ENCODE results near the gene MTHFD1L. TPM values are rescaled to one million over a fixed set of nuclear protein-coding genes. Genes with fewer than 3 reads are reported as not detected.
"Not testable (repeated sequence)": the region's sequence is repeated elsewhere in the genome, so short reads cannot be mapped to it uniquely, and the experiment has no call there.

Gene MTHFD1L
- total and polyA plus RNA-seq, 3 donors from 2014 or later, result 23.4 to 35.3 (median 29.5) TPM

DNA sequence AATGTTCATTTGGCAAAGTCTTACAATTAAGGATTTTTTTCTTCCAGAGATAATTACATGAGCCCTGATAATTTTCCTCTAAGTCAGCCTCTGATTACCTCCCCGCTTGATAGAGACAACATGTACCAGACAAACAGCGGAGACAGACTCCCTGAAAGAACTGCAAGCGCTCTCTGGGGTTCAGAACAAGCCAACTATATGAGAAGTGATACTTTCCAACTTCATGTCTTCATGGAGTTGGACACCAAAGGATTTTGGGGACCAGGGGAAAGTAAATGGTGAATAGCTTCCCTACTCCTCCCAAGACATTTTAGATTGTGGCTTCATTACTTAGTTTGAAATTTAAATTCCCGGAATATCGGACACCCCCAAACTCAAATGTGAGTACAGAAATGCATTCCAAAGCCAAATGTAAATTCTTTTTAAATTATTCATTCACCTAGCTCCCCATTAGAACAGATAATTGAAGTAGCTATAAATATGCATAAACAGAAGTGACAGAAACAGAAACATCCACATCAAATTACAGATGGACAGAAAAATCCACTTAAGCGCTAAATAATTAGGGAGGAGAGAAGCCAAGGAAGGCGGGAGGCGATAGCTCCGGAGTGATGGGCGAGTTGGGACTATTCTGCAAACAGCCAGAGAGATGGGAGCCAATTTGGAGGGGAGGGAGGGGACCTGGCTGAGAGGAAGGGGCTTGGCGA lies 244.5 kb downstream of the MTHFD1L start:
- H3K9me3 ChIP-seq, result no peaks in the 10 kb centered on the region
- H3K36me3 ChIP-seq (ENCODE audit: low read depth, missing control alignments), result no peaks in the 10 kb centered on the region
- 66 to 71% methylated on average over 11 of the region's 11 CpGs for WGBS, 2 donors
- intact Hi-C loops (cut with DNase I; ENCODE audit: low total_unique reads), result no loop called here
- TF ChIP-seq POLR2A (IDR thresholded peaks at IDR 0.05), result no peak
- TF ChIP-seq, protein P1, sequence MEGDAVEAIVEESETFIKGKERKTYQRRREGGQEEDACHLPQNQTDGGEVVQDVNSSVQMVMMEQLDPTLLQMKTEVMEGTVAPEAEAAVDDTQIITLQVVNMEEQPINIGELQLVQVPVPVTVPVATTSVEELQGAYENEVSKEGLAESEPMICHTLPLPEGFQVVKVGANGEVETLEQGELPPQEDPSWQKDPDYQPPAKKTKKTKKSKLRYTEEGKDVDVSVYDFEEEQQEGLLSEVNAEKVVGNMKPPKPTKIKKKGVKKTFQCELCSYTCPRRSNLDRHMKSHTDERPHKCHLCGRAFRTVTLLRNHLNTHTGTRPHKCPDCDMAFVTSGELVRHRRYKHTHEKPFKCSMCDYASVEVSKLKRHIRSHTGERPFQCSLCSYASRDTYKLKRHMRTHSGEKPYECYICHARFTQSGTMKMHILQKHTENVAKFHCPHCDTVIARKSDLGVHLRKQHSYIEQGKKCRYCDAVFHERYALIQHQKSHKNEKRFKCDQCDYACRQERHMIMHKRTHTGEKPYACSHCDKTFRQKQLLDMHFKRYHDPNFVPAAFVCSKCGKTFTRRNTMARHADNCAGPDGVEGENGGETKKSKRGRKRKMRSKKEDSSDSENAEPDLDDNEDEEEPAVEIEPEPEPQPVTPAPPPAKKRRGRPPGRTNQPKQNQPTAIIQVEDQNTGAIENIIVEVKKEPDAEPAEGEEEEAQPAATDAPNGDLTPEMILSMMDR (IDR thresholded peaks at IDR 0.05), result no peak
- no peaks in the 10 kb centered on the region for H3K27me3 ChIP-seq
- H3K4me1 ChIP-seq, result no peaks in the 10 kb centered on the region
- DNase-seq, result no peak
- H3K27ac ChIP-seq, result no peak overlapping the region
- no peak overlapping the region for H3K4me3 ChIP-seq

DNA sequence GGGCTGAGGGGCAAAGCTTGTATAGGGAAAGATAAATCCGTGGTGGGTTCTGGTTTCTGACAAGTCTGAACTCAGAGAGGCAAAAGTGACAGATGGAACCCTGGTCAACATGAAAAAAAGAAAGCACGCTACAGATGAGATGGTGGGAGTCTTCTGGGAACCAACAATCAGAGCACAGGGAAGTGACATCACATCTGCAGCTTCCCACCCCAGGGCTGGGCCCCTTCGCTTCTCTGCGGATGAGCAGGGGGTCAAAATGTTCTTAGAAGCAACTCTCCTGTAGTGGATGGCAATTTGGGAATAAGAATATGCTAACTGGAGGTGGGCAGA lies 245.0 kb downstream of the MTHFD1L start:
- H3K27me3 ChIP-seq, result no peaks in the 10 kb centered on the region
- no peaks in the 10 kb centered on the region for H3K36me3 ChIP-seq (ENCODE audit: low read depth, missing control alignments)
- no peaks in the 10 kb centered on the region for H3K4me1 ChIP-seq
- intact Hi-C loops (cut with DNase I; ENCODE audit: low total_unique reads), result no loop called here
- TF ChIP-seq, protein P1 (IDR thresholded peaks at IDR 0.05), result no peak
- TF ChIP-seq POLR2A (IDR thresholded peaks at IDR 0.05), result no peak
- H3K27ac ChIP-seq, result no peak overlapping the region
- 76 to 81% methylated on average over 4 of the region's 4 CpGs for WGBS, 2 donors
- no peaks in the 10 kb centered on the region for H3K9me3 ChIP-seq
- no peak overlapping the region for H3K4me3 ChIP-seq
- DNase-seq, result no peak

DNA sequence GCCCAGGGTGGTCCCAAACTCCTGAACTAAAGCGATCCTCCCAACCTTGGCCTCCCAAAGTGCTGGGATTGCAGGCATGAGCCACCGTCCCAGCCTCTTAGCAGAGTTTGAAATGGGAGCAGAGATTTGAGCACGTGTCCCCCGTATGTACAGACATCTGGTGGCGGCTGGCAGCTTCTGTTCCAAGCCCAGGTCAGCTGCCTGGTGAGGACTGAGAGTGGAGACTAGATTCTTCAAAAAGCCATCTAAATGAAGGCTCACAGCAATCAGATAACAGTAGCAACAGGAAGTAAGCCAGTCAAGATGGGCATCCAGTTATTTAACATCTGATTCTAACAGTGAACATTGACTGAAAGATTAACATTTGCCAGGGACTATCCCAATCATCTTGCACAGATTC lies 246.2 kb downstream of the MTHFD1L start:
- WGBS, 2 donors, result 74 to 94% methylated on average over 5 of the region's 5 CpGs
- no peak overlapping the region for H3K27ac ChIP-seq
- intact Hi-C loops (cut with DNase I; ENCODE audit: low total_unique reads), result no loop called here
- DNase-seq, result no peak
- TF ChIP-seq, protein P1 (IDR thresholded peaks at IDR 0.05), result no peak
- TF ChIP-seq POLR2A (IDR thresholded peaks at IDR 0.05), result no peak
- no peaks in the 10 kb centered on the region for H3K36me3 ChIP-seq (ENCODE audit: low read depth, missing control alignments)
- H3K4me1 ChIP-seq, result no peaks in the 10 kb centered on the region
- H3K9me3 ChIP-seq, result no peaks in the 10 kb centered on the region
- no peak overlapping the region for H3K4me3 ChIP-seq
- no peaks in the 10 kb centered on the region for H3K27me3 ChIP-seq

DNA sequence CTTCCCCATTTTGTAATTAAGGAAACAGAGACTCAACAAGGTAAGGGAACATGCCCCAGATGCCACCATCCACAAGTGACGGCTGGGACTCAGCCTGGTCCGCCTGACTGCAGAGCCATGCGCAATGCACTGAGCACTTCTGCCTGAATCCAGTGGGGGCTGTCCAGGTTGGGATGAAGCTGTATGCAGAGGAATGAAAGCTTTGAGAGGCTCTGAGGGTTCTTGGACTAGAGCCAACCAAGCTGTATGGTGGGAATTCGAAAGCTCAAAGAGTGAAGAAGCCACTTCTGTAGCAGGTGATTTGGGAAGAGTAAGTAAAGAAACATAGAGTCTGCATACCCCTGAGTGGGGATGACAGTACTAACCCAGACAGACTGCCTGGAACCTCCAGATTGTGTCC lies 246.6 kb downstream of the MTHFD1L start:
- no peaks in the 10 kb centered on the region for H3K36me3 ChIP-seq (ENCODE audit: low read depth, missing control alignments)
- intact Hi-C loops (cut with DNase I; ENCODE audit: low total_unique reads), result no loop called here
- TF ChIP-seq, protein P1 (IDR thresholded peaks at IDR 0.05), result no peak
- no peak for TF ChIP-seq POLR2A (IDR thresholded peaks at IDR 0.05)
- H3K4me1 ChIP-seq, result no peaks in the 10 kb centered on the region
- WGBS, 2 donors, result 80 to 87% methylated on average over 4 of the region's 4 CpGs
- H3K4me3 ChIP-seq, result no peak overlapping the region
- no peak overlapping the region for H3K27ac ChIP-seq
- no peaks in the 10 kb centered on the region for H3K27me3 ChIP-seq
- H3K9me3 ChIP-seq, result no peaks in the 10 kb centered on the region
- no peak for DNase-seq

DNA sequence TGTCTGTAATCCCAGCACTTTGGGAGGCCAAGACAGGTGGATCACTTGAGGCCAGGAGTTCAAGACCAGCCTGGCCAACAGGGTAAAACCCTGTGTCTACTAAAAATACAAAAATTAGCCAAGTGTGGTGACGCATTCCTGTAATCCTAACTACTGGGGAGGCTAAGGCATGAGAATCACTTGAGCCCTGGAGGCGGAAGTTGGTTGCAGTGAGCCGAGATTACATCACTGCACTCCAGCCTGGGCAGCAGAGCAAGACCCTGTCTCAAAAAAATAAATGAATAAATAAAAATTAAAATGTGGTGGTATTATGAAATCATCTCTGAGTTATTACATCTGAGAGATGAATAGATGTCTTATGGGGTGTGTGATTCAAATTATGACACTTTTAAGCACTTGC lies 247.4 kb downstream of the MTHFD1L start:
- H3K27me3 ChIP-seq; H3K27ac ChIP-seq; H3K4me1 ChIP-seq; H3K9me3 ChIP-seq; intact Hi-C loops (cut with DNase I; ENCODE audit: low total_unique reads); DNase-seq; H3K4me3 ChIP-seq; H3K36me3 ChIP-seq (ENCODE audit: low read depth, missing control alignments): not testable (repeated sequence)
- WGBS, 2 donors, result 96 to 99% methylated on average over 3 of the region's 3 CpGs
